Measurements from ENCODE around the gene GPC1.

The GPC1 gene

DNA sequence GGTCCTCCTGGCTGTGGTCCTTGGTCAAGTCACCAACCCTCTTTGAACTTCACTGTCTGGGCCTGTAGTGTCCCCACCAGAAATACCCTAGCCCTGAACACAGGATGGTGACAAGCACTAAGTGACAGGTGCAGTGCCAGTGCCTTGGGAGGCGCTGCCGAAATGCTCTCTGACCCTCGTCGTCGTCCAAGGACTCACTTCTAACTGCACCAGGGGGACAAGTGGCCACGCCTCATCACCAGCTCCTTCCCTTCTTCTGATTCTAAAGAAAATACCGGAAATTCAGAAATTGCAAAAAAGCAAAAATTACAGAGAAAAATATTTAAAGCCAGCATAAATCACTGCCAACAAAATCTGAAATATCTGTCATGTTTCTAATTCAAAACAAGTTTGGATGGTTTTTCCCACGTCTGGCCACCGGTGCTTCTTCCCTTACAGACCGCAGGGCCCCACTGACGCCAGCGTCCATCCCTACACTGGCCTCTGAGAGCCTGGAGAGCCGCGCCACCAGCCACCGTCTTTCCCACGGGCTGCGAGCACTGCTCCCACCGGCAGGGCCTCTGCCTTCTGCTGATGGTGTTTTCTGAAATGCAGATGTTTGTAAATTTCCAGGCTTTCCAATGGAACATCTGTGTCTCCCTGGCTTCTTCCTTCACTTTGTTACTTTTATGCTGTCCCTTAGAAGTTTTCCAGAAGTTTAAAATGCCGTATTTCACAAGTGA lies 37.4 kb upstream of the GPC1 start:
- peak; percentile 44 for DNase-seq

DNA sequence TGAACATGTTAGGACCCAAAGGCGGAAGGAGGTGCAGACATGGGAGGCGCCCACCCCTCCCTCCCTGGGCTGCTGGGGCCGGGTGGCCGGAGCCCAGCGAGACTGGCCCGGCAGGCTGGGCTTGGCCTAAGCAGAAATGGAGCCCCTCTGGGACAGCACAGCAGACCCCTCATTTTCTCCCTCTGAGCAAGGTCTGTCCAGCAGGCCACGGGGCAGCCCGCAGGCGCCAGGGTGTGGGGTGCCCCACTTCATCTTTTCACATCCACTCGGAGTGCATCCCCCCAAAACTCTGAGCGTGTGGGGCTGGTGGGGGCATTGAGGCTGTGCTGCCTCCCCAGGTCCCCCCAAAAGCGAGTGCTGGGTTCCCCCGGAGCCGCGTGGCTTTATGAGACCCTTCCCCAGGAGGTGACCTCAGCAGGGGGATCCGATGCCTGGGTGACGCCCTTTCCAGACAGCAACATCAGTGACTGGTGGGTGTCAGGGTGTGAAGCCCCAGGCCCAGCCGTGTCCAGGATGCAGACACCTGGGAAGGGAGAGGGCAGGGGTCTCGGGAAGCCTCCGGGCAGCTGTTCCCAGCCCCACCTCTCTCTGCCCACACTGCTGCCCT lies 36.7 kb upstream of the GPC1 start:
- peak; percentile 33 for DNase-seq

- peak; percentile 38 for DNase-seq
These were observed 35.8 kb upstream of the GPC1 start for GRCh38 chr2:240399419-240400324.

DNA sequence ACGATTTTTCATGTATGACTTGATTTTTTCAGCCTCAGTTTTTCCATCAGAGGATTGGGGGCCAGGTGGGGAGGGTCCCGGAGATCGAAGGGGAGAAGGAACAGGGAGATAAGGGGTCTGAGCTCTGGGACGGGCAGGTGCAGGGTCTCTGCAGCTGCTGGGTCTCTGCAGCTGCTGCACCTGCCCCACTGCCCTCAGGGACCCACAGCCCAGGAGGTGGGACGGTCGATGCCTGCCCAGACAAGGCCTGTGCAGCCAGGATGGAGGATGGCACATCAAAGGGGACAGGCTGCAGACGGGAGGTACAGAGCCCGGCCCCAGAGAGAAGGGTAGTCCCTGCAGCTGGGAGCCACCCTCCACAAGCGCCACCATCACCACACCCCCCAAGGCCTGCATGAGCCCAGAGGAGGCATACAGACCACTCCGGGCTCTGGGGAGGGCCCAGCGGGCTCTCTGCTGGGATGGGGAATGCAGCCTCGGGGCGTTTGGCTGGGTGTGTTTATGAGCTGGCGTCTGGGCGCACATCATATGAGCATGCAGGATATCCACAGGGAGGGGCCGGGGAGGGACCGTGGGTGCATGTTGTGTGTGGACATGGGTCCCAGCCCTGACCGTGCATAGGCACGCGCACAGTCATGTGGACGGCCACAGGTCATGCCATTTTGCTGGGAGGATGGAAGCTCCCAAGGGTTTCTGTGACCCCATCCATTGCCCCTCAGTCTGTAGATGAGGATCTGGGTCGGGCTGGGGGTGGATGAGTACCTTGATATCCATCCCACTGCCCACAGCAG lies 34.9 kb upstream of the GPC1 start:
- peak; percentile 61 for DNase-seq

GRCh38 chr2:240401308-240401707 lies 34.2 kb upstream of the GPC1 start:
- peak; percentile 41 for DNase-seq

- DNase-seq: peak; percentile 42
These were observed 33.5 kb upstream of the GPC1 start for GRCh38 chr2:240401781-240402551.

DNA sequence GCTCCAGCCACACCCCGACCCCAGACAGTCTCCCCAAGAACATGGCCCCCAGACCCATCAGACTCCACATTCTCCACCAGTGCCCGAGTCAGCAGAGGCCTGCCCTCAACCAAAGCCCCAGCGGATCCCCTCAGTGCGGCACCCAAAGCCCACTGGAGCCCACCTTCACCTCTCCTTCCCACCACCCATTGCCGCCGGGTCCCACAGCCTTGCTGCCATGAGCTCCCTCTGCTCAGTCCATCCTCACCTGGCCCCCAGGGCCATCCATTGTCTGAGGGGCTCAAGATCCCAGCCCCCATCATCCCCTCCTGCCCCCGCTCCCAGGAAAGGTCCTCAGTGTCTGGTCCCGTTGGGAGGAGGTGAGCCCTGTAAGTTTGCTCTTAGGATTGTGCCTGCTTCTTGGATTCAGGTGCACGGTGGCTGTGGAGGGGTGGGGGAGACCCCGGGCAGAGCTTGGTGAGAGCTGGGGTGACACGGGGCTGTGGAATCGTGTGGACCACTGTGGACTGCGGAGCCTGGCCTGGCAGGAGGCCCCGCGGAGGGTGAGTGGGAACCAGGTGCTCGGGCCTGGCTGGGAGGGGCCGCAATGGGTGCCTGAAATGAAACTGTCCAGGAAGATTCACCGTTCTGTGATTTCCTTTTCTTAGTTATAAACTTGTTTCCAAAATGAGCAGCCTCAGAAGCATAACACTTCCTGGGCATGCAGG lies 32.7 kb upstream of the GPC1 start:
- peak; percentile 32 for DNase-seq

- DNase-seq: peak; percentile 47
These were observed 31.9 kb upstream of the GPC1 start for GRCh38 chr2:240403396-240404104.

- peak; percentile 36 for DNase-seq
These were observed 31.1 kb upstream of the GPC1 start for GRCh38 chr2:240404174-240404852.

- peak; percentile 28 for DNase-seq
These were observed 30.3 kb upstream of the GPC1 start for GRCh38 chr2:240405133-240405532.

DNA sequence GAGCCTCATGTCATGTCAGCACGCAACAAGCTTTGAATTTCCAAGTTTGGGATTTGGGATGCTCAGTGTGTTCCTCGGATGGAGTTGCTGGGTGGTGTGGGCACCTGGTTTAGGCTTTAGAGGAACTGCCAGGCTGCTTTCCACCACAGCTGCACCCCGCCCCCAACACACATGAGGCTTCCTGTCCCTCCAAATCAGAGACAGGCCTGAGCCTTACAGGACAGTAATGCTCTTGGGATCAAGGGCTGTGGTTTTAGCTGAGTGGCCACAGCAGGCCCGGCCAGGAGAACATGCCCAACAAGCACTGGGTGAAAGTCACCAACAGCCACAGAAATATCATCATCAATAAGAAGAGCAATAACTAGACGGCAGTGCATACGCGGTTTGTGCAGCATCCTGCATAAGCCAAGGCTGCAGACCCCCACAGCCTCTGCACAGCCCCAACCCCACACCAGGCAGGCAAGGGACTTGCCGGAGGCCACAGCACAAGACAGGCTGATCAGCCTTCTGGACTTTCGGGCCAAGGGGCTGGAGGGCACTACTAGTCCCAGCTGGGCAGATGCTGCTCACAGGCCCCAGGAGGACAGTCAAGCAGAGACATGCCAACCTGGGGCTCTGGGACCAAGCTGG lies 29.7 kb upstream of the GPC1 start:
- DNase-seq: peak; percentile 38

DNA sequence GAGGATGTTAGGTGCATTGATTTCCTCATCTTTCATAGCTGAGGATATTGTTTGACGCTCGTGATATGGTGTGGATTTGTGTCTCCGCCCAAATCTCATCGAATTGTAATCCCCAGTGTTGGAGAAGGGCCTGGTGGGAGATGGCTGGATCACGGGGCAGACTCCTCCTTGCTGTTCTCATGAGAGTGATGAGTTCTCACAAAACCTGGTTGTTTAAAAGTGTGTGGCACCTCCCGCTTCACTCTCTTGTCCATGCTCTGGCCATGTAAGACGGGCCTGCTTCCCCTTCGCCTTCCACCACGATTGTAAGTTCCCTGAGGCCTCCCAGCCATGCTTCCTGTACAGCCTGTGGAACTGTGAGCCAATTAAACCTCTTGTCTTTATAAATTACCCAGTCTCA lies 28.4 kb upstream of the GPC1 start:
- peak; percentile 20 for DNase-seq

DNA sequence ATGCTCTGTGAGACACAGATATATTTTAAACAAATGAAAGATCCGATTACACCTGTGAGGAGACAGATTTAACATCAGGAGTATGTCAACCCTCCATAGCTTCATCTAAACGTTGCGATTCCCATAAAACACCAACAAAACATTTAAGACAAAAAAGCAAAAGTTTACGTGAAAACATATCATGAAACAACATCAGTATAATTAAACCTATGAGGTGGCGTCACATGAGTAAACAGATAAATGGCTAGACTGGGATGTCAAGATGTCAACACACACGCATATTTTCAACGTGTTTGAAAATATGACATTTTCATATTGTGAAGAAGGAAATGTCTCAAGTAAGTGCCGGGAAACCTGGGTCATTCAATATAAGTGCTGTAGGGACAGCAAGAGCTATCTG lies 25.5 kb upstream of the GPC1 start:
- no peak for DNase-seq

DNA sequence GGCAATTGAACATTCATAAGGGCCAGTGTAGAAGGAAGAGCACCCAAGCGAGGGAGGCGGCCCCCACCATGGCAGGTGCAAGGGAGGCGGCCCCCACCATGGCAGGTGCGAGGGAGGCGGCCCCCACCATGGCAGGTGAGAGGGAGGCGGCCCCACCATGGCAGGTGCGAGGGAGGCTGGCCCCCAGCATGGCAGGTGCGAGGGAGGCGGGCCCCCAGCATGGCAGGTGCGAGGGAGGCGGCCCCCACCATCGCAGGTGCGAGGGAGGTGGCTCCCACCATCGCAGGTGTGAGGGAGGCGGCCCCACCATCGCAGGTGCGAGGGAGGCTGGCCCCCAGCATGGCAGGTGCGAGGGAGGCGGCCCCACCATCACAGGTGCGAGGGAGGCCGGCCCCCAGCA lies 24.7 kb upstream of the GPC1 start:
- DNase-seq: peak; percentile 34

GRCh38 chr2:240411261-240412160 lies 24.0 kb upstream of the GPC1 start:
- DNase-seq: peak; percentile 27

GRCh38 chr2:240412211-240412861 lies 23.1 kb upstream of the GPC1 start:
- DNase-seq: peak; percentile 51

DNA sequence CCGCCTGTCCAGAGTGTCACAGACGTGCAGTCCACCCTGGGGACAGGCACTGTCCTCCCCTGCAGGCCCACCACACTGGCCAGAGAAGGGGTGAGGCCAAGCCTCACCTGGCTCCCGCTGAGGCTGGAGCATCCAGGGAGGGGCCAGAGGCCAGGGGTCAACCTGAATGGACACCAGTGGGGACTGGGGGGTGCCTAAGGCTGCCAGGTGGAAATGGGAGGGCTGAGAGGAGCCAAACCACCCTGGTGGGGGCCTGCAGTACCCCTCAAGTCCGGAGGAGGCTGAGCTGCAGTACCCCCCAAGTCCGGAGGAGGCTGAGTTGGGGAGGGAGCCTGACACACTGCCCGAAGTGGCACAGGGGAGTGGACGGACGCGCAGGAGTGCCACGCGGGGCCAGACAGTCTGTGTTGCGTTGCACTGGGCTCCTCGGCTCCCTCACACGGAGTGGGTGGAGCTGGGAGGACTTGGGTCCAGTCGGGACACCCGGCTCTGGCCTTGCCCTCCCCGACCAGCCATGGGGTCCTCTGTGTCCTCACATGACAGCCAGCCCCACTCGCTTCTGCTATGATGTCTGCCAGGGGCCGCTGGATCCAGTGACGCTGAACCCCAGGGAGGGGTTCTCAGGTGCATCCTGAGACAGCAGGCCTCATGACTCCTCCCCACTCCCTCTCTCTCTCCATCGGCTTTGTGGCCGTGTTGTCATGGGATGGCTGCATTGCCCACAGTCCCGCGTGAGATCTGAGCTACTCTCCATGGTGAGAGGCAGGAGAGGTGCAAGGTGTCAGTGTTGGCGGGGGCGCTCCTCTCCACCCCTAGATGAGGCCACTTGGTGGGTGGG lies 22.3 kb upstream of the GPC1 start:
- peak; percentile 40 for DNase-seq

Data from islet precursor cell (in vitro differentiated cells).